Mesenchymal stem cell (in vitro differentiated cells and primary cell): ENCODE data around the gene PARVB.
A peak's percentile ranks its signal among the peaks of the same experiment; 100 is the strongest.

Experiments
- DNase-seq: peaks from one replicate; pipeline ENCODE4 v3.0.0-alpha.2; 2013
- H2AFZ ChIP-seq: one replicate; pipeline ENCODE4 v1.6.1; 2013; ENCODE audit warnings: low read depth, mild to moderate bottlenecking, control low read depth, inconsistent platforms, low read length, moderate library complexity
- H2AK5ac ChIP-seq: 2 replicates; pipeline ENCODE4 v1.6.1; 2013; ENCODE audit warnings: low read length, moderate library complexity, mild to moderate bottlenecking, inconsistent platforms; ENCODE audit not compliant: severe bottlenecking
- H2BK120ac ChIP-seq: one replicate; pipeline ENCODE4 v1.6.1; 2013; ENCODE audit warnings: low read depth, mild to moderate bottlenecking, inconsistent platforms, low read length, moderate library complexity
- H2BK12ac ChIP-seq, 2 experiments: one replicate each; pipeline ENCODE4 v1.6.1; 2013; ENCODE audit warnings: inconsistent platforms in 2 of 2, low read length in 2 of 2, mild to moderate bottlenecking in 2 of 2, moderate library complexity in 2 of 2, control low read depth in 1 of 2
- H2BK15ac ChIP-seq: one replicate; pipeline ENCODE4 v1.6.1; 2013; ENCODE audit warnings: mild to moderate bottlenecking, low read depth, inconsistent platforms; ENCODE audit not compliant: poor library complexity, severe bottlenecking
- H2BK5ac ChIP-seq: 2 replicates; pipeline ENCODE4 v1.6.1; 2013; ENCODE audit warnings: low read depth, mild to moderate bottlenecking, low read length, control low read depth, inconsistent platforms; ENCODE audit not compliant: poor library complexity, severe bottlenecking
- H3K14ac ChIP-seq, 2 experiments: one replicate each; pipeline ENCODE4 v1.6.1; 2013; ENCODE audit warnings: inconsistent platforms in 2 of 2, low read length in 2 of 2, control low read depth in 1 of 2, mild to moderate bottlenecking in 1 of 2, moderate library complexity in 1 of 2
- H3K18ac ChIP-seq, 2 experiments: one replicate each; pipeline ENCODE4 v1.6.1; 2013; ENCODE audit warnings: inconsistent platforms in 2 of 2, low read length in 2 of 2, control low read depth in 1 of 2, low read depth in 1 of 2, mild to moderate bottlenecking in 1 of 2
- H3K23ac ChIP-seq, 2 experiments: one replicate each; pipeline ENCODE4 v1.6.1; 2013; ENCODE audit warnings: inconsistent platforms in 2 of 2, low read length in 2 of 2, mild to moderate bottlenecking in 2 of 2, moderate library complexity in 2 of 2, control low read depth in 1 of 2
- H3K27ac ChIP-seq: 2 replicates; pipeline ENCODE4 v1.5.1; 2013; ENCODE audit warnings: mild to moderate bottlenecking, moderate library complexity, low read length, control low read depth, inconsistent platforms; ENCODE audit not compliant: poor library complexity, severe bottlenecking
- H3K27me3 ChIP-seq, 2 experiments: 2 replicates each; pipeline versions ENCODE4 v1.6.1 to v1.7.0; 2013; ENCODE audit warnings: low read length in 2 of 2, mild to moderate bottlenecking in 2 of 2, moderate library complexity in 2 of 2, control low read depth in 1 of 2, inconsistent platforms in 1 of 2; ENCODE audit not compliant: control insufficient read depth in 1 of 2, insufficient read depth in 1 of 2
- H3K36me3 ChIP-seq, 2 experiments: 2 replicates each; pipeline versions ENCODE4 v1.6.1 to v1.7.0; 2013; ENCODE audit warnings: low read length in 2 of 2, control low read depth in 1 of 2, inconsistent platforms in 1 of 2, low read depth in 1 of 2, mild to moderate bottlenecking in 1 of 2; ENCODE audit not compliant: insufficient read depth in 2 of 2, control insufficient read depth in 1 of 2
- H3K4ac ChIP-seq, 2 experiments: one replicate each; pipeline ENCODE4 v1.6.1; 2013; ENCODE audit warnings: inconsistent platforms in 2 of 2, low read length in 2 of 2, mild to moderate bottlenecking in 2 of 2, moderate library complexity in 2 of 2, control low read depth in 1 of 2, low read depth in 1 of 2
- H3K4me1 ChIP-seq: 2 replicates; pipeline ENCODE4 v1.6.1; 2013; ENCODE audit warnings: low read depth, low read length, control low read depth; ENCODE audit not compliant: control insufficient read depth, insufficient read depth
- H3K4me2 ChIP-seq: 2 replicates; pipeline ENCODE4 v1.6.1; 2013; ENCODE audit warnings: low read length, mild to moderate bottlenecking, inconsistent platforms; ENCODE audit not compliant: poor library complexity, severe bottlenecking
- H3K4me3 ChIP-seq, 2 experiments: 2 replicates each; pipeline versions ENCODE4 v1.5.1 to v1.7.0; 2013; ENCODE audit warnings: low read length in 2 of 2, mild to moderate bottlenecking in 2 of 2, control low read depth in 1 of 2, low read depth in 1 of 2; ENCODE audit not compliant: insufficient read depth in 1 of 2
- H3K79me1 ChIP-seq: replicated peaks from 2 replicates; pipeline ENCODE4 v1.6.1; 2013; ENCODE audit warnings: mild to moderate bottlenecking, control low read depth, low read length, inconsistent platforms; ENCODE audit not compliant: poor library complexity, severe bottlenecking
- H3K9ac ChIP-seq: 2 replicates; pipeline ENCODE4 v1.7.0; 2013; ENCODE audit warnings: mild to moderate bottlenecking, low read length, moderate library complexity
- H3K9me3 ChIP-seq: 2 replicates; pipeline ENCODE4 v1.7.0; 2013; ENCODE audit warnings: mild to moderate bottlenecking, low read length; ENCODE audit not compliant: control insufficient read depth
- H4K8ac ChIP-seq: one replicate; pipeline ENCODE4 v1.6.1; 2013; ENCODE audit warnings: inconsistent platforms, mild to moderate bottlenecking, low read length, moderate library complexity
- H4K91ac ChIP-seq: one replicate; pipeline ENCODE4 v1.6.1; 2013; ENCODE audit warnings: mild to moderate bottlenecking, low read length, inconsistent platforms
- WGBS: methylation state at CpG from one replicate; pipeline ENCODE4 v1.1.7; 2013; ENCODE audit warnings: mixed read lengths; 5-methylcytosine and 5-hydroxymethylcytosine counted together

Gene PARVB

DNA sequence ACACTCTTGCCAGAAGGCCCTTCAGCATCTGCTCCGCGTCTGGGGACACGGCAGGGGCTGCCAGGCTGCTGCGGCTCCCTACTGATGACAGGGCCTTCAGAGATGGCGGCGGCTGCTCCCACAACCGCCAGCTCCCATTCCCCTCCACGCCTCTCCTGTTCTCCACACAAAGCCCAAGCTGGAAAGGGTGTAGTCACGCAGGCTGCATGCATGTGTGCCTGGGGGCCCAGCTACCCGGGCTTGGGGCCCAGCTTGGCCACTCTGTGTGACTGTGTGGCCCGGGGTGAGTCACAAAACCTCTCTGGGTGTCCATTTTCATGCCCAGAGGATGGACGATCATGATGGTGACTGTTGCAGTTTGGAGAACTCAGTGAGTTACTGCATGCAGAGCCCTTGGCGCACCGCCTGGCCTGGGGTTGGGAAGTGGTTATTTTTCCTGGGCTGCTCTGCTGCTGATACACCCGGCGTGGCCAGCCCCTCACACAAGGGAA is 31.7 kb upstream of the PARVB start:
- H3K36me3 ChIP-seq = peaks cover 73 to 90% of the 10 kb centered on the region in 2 experiments
- no peak overlapping the region for H2AFZ ChIP-seq
- H3K4me3 ChIP-seq = no peak overlapping the region
- H3K27ac ChIP-seq = no peak overlapping the region
- H3K23ac ChIP-seq = peak overlapping the region in 1 of 2 experiments; percentile 11
- H3K9ac ChIP-seq = no peak overlapping the region
- H2AK5ac ChIP-seq = no peak overlapping the region
- no peak overlapping the region for H3K18ac ChIP-seq
- no peak overlapping the region for H3K4me2 ChIP-seq
- 92% methylated on average over 16 of the region's 16 CpGs for WGBS
- H3K27me3 ChIP-seq = no peaks in the 10 kb centered on the region
- H3K9me3 ChIP-seq = no peaks in the 10 kb centered on the region
- no peak overlapping the region for H2BK120ac ChIP-seq
- H2BK15ac ChIP-seq = no peak overlapping the region
- no peak overlapping the region for H3K14ac ChIP-seq
- H3K4ac ChIP-seq = no peak overlapping the region
- H3K4me1 ChIP-seq = no peaks in the 10 kb centered on the region
- H4K8ac ChIP-seq = no peak overlapping the region
- H2BK5ac ChIP-seq = no peak overlapping the region
- peaks cover 40% of the 10 kb centered on the region for H3K79me1 ChIP-seq
- no peak overlapping the region for H4K91ac ChIP-seq
- DNase-seq = no peak
- H2BK12ac ChIP-seq = no peak overlapping the region

DNA sequence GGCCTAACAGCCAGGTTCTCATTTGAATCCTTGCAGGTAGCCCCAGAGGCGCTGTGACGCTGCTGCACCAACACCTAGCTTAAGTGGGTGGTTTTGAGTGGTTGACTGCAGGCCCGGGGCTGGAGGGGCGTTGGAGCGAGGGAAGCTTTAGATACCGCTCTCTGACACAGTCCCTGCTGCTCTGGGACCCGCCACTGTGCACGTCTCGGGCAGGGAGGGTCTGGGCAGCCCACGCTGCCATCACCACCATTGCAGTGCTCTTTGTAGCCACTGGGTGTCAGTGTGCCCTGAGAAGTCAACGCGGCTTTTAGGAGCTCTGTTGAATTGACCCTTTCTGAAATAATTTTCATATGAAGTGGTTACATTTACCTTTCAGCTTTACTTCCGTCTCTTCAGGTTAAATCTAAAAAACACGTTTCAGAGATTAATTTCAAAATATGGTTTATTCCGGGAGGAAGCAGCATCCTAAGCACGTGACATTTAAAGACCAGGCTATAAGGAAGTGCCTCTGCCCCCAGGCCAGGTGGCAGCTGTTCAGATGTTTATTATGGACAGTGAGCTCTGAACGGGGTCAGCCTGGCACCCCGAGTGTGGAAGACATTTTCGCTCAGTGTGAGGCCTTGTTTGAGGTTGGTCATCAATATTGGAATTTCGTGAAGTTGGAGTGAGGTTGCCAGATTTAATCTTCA is 30.9 kb upstream of the PARVB start:
- 47% methylated on average over 17 of the region's 20 CpGs for WGBS
- DNase-seq = peak; percentile 60
- peaks cover 77 to 91% of the 10 kb centered on the region in 2 experiments for H3K36me3 ChIP-seq
- H3K4me1 ChIP-seq = no peaks in the 10 kb centered on the region
- H2BK5ac ChIP-seq = no peak overlapping the region
- no peak overlapping the region for H4K91ac ChIP-seq
- H2BK12ac ChIP-seq = no peak overlapping the region
- no peak overlapping the region for H3K18ac ChIP-seq
- no peaks in the 10 kb centered on the region for H3K27me3 ChIP-seq
- no peak overlapping the region for H4K8ac ChIP-seq
- no peaks in the 10 kb centered on the region for H3K9me3 ChIP-seq
- H3K4ac ChIP-seq = no peak overlapping the region
- no peak overlapping the region for H2AK5ac ChIP-seq
- H2AFZ ChIP-seq = no peak overlapping the region
- H3K9ac ChIP-seq = peak overlapping the region; percentile 50
- no peak overlapping the region for H3K14ac ChIP-seq
- H3K4me3 ChIP-seq = no peak overlapping the region
- no peak overlapping the region for H2BK120ac ChIP-seq
- H3K4me2 ChIP-seq = no peak overlapping the region
- no peak overlapping the region for H3K23ac ChIP-seq
- H3K27ac ChIP-seq = no peak overlapping the region
- no peak overlapping the region for H2BK15ac ChIP-seq
- H3K79me1 ChIP-seq = peaks cover 41% of the 10 kb centered on the region

DNA sequence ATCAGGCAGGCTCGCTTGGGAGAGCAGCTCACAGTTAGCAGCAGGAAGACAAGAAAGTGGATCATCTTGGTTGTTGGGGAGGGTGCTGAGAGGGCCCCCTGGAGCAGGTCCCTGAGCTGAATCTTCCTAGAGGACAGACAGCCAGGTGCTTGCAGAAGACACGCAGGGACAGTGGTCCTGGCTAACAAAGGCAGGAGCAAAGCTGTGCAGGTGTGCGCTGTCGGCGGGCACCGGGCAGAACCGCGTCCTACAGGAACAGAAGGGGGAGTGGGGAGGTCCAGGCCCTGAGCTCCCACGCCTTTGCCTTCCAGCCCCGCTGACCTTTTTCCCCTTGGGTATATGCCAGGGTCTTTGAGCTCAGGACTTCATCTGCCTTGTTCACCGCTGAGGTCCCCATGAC is 30.1 kb upstream of the PARVB start:
- Histone ChIP-seq H3K9me3 (no peaks in the 10 kb centered on the region), H2AFZ (no peak overlapping the region), H3K79me1 (peaks cover 38% of the 10 kb centered on the region)

GRCh38 chr22:43994416-43994815 is 29.7 kb upstream of the PARVB start:
- no peak overlapping the region for H3K4me2 ChIP-seq
- no peak overlapping the region for H3K23ac ChIP-seq
- WGBS = 83% methylated on average over 9 of the region's 9 CpGs
- no peak overlapping the region for H2BK120ac ChIP-seq
- no peak overlapping the region for H2AFZ ChIP-seq
- no peaks in the 10 kb centered on the region for H3K4me1 ChIP-seq
- H2AK5ac ChIP-seq = no peak overlapping the region
- H4K91ac ChIP-seq = no peak overlapping the region
- H4K8ac ChIP-seq = no peak overlapping the region
- no peak for DNase-seq
- peaks cover 83 to 93% of the 10 kb centered on the region in 2 experiments for H3K36me3 ChIP-seq
- H2BK12ac ChIP-seq = no peak overlapping the region
- no peak overlapping the region for H3K4me3 ChIP-seq
- no peak overlapping the region for H3K18ac ChIP-seq
- no peaks in the 10 kb centered on the region for H3K9me3 ChIP-seq
- no peak overlapping the region for H3K4ac ChIP-seq
- no peaks in the 10 kb centered on the region for H3K27me3 ChIP-seq
- no peak overlapping the region for H3K27ac ChIP-seq
- H2BK15ac ChIP-seq = no peak overlapping the region
- peaks cover 37% of the 10 kb centered on the region for H3K79me1 ChIP-seq
- H2BK5ac ChIP-seq = no peak overlapping the region
- H3K14ac ChIP-seq = no peak overlapping the region
- H3K9ac ChIP-seq = no peak overlapping the region

More for the DNA sequence above, 30.1 kb upstream of the PARVB start:
- no peak overlapping the region for H3K4ac ChIP-seq
- no peak overlapping the region for H3K23ac ChIP-seq
- no peak overlapping the region for H2BK12ac ChIP-seq
- no peak overlapping the region for H3K14ac ChIP-seq
- 86% methylated on average over 11 of the region's 11 CpGs for WGBS
- H3K18ac ChIP-seq = no peak overlapping the region
- no peak overlapping the region for H2BK120ac ChIP-seq
- H3K4me2 ChIP-seq = no peak overlapping the region
- no peak for DNase-seq
- no peak overlapping the region for H3K27ac ChIP-seq
- no peak overlapping the region for H3K4me3 ChIP-seq
- H4K8ac ChIP-seq = peak overlapping the region; percentile 51
- H2AK5ac ChIP-seq = no peak overlapping the region
- H3K9ac ChIP-seq = no peak overlapping the region
- H3K4me1 ChIP-seq = no peaks in the 10 kb centered on the region
- H2BK15ac ChIP-seq = no peak overlapping the region
- H2BK5ac ChIP-seq = no peak overlapping the region
- H3K27me3 ChIP-seq = no peaks in the 10 kb centered on the region
- peaks cover 81 to 91% of the 10 kb centered on the region in 2 experiments for H3K36me3 ChIP-seq
- H4K91ac ChIP-seq = no peak overlapping the region
